Aorta (tissue), 5 donors: ENCODE data around the gene PITPNM2. TPM values are rescaled to one million over a fixed set of nuclear protein-coding genes. Genes with fewer than 3 reads are reported as not detected.
"Not testable (repeated sequence)": the region's sequence is repeated elsewhere in the genome, so short reads cannot be mapped to it uniquely, and the experiment has no call there.

Experiments
- ATAC-seq: fragments of 200-7000 bp; cut with Tn5 transposase; one replicate; pipeline ENCODE4 v1.9.1; 2022; ENCODE audit warnings: moderate library complexity; ENCODE audit not compliant: low FRiP score
- DNase-seq, 2 donors: peaks; one replicate each; pipeline ENCODE4 v3.0.0-alpha.2; 2020
- H3K27ac ChIP-seq, 2 donors: one replicate each; pipeline ENCODE4 v1.5.1; 2013; ENCODE audit warnings: low read length in 2 of 2, mild to moderate bottlenecking in 2 of 2, moderate library complexity in 2 of 2, control low read depth in 1 of 2, inconsistent platforms in 1 of 2, low read depth in 1 of 2
- H3K27me3 ChIP-seq, 2 donors: one replicate each; pipeline ENCODE4 v1.6.1; 2013; ENCODE audit warnings: control low read depth in 1 of 2, low read length in 1 of 2, mild to moderate bottlenecking in 1 of 2, moderate library complexity in 1 of 2; ENCODE audit not compliant: insufficient read depth in 2 of 2, control insufficient read depth in 1 of 2
- H3K36me3 ChIP-seq, 2 donors: one replicate each; pipeline ENCODE4 v1.6.1; 2013; ENCODE audit warnings: control low read depth in 1 of 2, low read length in 1 of 2, mild to moderate bottlenecking in 1 of 2; ENCODE audit not compliant: insufficient read depth in 2 of 2, control insufficient read depth in 1 of 2
- H3K4me1 ChIP-seq, 2 donors: one replicate each; pipeline ENCODE4 v1.6.1; 2013; ENCODE audit warnings: low read length in 2 of 2, control low read depth in 1 of 2, mild to moderate bottlenecking in 1 of 2, moderate library complexity in 1 of 2; ENCODE audit not compliant: insufficient read depth in 2 of 2, control insufficient read depth in 1 of 2
- H3K4me3 ChIP-seq, 2 donors: one replicate each; pipeline ENCODE4 v1.5.1; 2013; ENCODE audit warnings: low read length in 2 of 2, control low read depth in 1 of 2, mild to moderate bottlenecking in 1 of 2
- H3K9me3 ChIP-seq: one replicate; pipeline ENCODE4 v1.6.1; 2013; ENCODE audit warnings: mild to moderate bottlenecking, low read length; ENCODE audit not compliant: control insufficient read depth
- WGBS, 2 donors: extraction: QIAGEN DNeasy Blood & Tissue Kit; methylation state at CpG; one replicate each; pipeline ENCODE4 v1.1.7; 2013; 5-methylcytosine and 5-hydroxymethylcytosine counted together
- intact Hi-C, 2 donors: fragments of 100-400 bp; cut with DNase I; formaldehyde crosslinking; loops; one replicate each; pipeline versions ENCODE4 v1.14.2 to v1.15.0; 2022
- polyA plus RNA-seq, 2 donors: library from polyadenylated mRNA; stranded (reverse); fragments of 200-250 nt; gene quantifications; one replicate each; pipeline ENCODE4 v1.2.3, GENCODE V29; 2013
- total RNA-seq, 2 donors: library from RNA; stranded (reverse); fragmentation: NEBNext Ultra II Directional; extraction: Animal tissue kit (Norgen Biotek cat#: 25700); gene quantifications; one replicate each; pipeline ENCODE4 v1.2.1, GENCODE V29; 2021
- donor health status: healthy with polysubstance abuse.
- donor health status: Bipolar disorder and iron deficiency.
- donor health status: DM: no; HTN: no; CAD: no.
- donor health status: DM: no; HTN: no; CAD: no.
- donor health status: DM: yes; HTN: yes; CAD: no.

Gene PITPNM2
- total and polyA plus RNA-seq, 4 donors = 1.1 to 32.4 (median 11.7) TPM

DNA sequence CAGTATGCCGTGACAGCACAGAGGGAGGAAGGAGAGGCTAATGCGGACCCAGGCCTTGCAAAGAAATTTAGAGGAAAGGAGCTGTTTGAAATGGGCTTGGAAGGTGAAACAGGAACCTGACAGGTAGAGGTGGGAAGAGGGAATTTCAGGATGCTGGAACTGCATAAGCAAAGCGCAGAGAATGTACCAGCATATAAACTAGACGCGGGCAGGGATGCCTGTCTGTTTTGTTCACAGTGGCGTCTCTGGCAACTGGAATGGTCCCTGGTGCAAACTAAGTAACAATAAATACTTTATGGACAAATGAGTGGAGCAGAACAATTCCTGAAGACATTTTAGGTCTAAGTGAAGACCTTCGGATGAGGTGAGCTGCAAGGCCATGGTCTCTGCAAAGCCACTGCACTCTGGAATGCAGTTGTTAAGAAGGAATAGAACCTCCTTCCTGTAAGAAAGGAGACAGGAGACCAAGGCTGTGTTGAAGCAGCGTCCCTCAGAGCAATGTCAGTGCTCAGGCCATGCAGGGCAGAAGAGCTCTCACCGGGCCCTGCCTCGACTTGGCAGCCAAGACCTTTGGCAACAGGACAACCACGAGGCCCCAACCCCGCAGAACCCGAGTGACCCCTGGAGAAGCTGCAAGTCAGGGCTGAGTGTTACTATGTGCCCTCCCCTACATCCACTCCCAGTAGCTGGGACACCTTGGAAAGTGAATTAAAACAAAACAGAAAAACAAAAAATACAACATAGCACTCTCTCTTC lies 42.8 kb downstream of the PITPNM2 start:
- intact Hi-C loops = no loop called here
- ATAC-seq (no peak), DNase-seq (peak in 1 of 2 donors; percentile 30)
- Histone ChIP-seq H3K36me3 (no peaks in the 10 kb centered on the region), H3K27me3 (no peaks in the 10 kb centered on the region), H3K27ac (no peak overlapping the region), H3K4me1 (no peaks in the 10 kb centered on the region), H3K9me3 (no peaks in the 10 kb centered on the region), H3K4me3 (no peak overlapping the region)
- 84 to 87% methylated on average over 13 of the region's 13 CpGs for WGBS, 2 donors

DNA sequence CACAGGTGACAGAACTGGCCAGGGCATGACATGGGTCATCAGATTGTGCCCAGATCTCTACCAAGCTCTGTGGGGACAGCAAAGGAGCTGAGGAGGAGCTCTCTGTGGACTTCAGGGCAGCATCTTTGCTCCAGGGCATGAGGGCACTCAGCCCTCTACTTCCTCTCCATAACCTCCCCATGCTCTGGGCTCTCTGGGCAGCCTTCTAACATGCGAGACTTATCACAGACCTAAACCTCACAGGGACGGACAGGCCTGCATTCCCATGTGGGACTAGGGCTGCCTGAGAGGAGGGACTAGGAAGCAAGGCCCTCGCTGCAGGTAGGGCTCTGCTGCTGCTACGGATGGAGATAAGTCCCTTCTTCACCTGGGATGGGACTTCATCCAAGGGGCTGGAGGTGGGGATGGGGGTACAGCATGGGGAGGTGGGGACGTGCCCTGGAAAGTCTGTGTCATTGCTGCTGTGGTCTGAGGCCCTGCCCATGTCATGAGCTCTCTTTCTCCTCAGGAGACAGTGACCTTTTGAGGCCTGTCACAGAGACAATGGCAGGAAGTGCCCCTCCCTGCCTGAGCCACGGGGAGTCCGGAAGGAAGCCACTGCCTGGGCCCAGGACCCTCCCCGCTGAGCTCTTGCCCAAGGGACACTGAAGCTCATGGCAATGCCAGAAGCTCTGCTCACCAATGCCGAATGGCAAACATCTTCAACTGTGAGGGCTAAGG lies 44.1 kb downstream of the PITPNM2 start:
- DNase-seq (peak in 1 of 2 donors; percentile 56), ATAC-seq (no peak)
- Histone ChIP-seq H3K36me3 (no peaks in the 10 kb centered on the region), H3K4me1 (no peaks in the 10 kb centered on the region), H3K27ac (no peak overlapping the region), H3K9me3 (no peaks in the 10 kb centered on the region), H3K4me3 (no peak overlapping the region), H3K27me3 (no peaks in the 10 kb centered on the region)
- WGBS, 2 donors = 90 to 92% methylated on average over 9 of the region's 9 CpGs
- intact Hi-C loops = no loop called here

DNA sequence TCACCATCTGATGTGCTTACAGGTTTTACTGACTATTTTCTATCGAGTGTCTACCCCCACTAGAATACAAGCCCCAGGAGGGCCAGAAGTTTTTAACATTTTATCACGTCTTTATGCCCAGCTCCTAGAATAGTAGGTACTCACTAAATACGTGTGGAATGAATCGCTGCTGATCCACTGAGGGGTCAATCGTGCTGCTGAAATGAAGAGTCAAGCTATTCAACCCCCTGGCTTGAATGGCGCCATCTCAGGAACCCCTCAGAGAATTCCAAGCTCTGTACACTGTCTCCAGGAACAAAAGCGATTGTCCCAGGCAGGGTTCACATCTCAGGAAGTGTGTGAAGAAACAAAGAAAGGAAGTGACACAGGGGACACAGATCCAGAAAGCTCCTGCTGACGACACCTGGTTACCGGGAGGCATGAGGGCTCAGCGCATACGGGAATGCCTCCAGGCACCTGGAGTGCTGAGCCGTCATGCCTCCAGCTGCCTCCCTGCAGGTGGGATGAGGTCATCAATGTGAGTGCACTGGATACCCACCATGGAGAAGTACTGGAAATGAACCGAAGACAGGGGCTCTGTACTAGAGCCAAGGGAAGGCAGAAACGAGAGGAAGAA lies 45.6 kb downstream of the PITPNM2 start:
- 92 to 94% methylated on average over 14 of the region's 14 CpGs for WGBS, 2 donors
- DNase-seq = no peak
- intact Hi-C loops = no loop called here
- H3K36me3 ChIP-seq = no peaks in the 10 kb centered on the region
- no peaks in the 10 kb centered on the region for H3K9me3 ChIP-seq
- H3K27me3 ChIP-seq = no peaks in the 10 kb centered on the region
- H3K27ac ChIP-seq = no peak overlapping the region
- no peaks in the 10 kb centered on the region for H3K4me1 ChIP-seq
- no peak overlapping the region for H3K4me3 ChIP-seq
- ATAC-seq = no peak

DNA sequence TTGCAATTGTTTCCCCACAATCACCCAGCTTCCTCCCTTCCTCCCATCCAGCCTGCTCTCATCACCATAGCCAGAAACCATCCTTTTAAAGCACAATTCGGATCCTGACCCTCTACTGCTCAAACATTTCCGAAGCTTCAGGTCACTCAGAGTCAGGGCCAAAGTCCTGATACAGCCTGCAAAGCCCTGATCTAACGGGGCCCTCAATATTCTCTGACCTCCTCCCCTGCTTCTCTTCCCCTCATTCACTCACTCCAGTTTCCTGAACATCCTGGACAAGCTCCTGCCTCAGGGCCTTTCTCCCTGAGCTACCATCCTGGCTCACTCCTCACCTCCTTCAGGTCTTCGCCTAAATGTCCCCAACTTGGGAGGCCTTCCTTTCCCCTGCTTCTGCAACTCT lies 46.1 kb downstream of the PITPNM2 start:
- ATAC-seq = no peak
- 94 to 100% methylated on average over 4 of the region's 4 CpGs for WGBS, 2 donors

DNA sequence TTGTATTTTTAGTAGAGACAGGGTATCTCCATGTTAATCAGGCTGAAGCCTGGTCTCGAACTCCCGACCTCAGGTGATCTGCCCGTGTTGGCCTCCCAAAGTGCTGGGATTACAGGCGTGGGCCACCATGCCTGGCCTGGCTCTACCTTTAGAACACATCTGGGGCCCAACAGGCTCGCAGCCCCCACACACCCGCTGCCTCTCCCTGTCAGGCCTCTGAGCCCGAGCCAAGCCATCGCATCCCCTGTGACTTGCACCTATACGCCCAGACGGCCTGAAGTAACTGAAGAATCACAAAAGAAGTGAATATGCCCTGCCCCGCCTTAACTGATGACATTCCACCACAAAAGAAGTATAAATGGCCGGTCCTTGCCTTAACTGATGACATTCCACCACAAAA lies 46.8 kb downstream of the PITPNM2 start:
- DNase-seq, H3K27me3 ChIP-seq, H3K4me1 ChIP-seq, ATAC-seq, H3K36me3 ChIP-seq, H3K4me3 ChIP-seq, H3K27ac ChIP-seq, intact Hi-C loops, H3K9me3 ChIP-seq: not testable (repeated sequence)
- WGBS, 2 donors = 94 to 96% methylated on average over 12 of the region's 12 CpGs

More for the DNA sequence above, 46.1 kb downstream of the PITPNM2 start:
- Histone ChIP-seq H3K4me3 (no peak overlapping the region), H3K27me3 (no peaks in the 10 kb centered on the region), H3K36me3 (no peaks in the 10 kb centered on the region), H3K9me3 (no peaks in the 10 kb centered on the region), H3K4me1 (no peaks in the 10 kb centered on the region), H3K27ac (no peak overlapping the region)
- DNase-seq = no peak
- intact Hi-C loops = no loop called here

DNA sequence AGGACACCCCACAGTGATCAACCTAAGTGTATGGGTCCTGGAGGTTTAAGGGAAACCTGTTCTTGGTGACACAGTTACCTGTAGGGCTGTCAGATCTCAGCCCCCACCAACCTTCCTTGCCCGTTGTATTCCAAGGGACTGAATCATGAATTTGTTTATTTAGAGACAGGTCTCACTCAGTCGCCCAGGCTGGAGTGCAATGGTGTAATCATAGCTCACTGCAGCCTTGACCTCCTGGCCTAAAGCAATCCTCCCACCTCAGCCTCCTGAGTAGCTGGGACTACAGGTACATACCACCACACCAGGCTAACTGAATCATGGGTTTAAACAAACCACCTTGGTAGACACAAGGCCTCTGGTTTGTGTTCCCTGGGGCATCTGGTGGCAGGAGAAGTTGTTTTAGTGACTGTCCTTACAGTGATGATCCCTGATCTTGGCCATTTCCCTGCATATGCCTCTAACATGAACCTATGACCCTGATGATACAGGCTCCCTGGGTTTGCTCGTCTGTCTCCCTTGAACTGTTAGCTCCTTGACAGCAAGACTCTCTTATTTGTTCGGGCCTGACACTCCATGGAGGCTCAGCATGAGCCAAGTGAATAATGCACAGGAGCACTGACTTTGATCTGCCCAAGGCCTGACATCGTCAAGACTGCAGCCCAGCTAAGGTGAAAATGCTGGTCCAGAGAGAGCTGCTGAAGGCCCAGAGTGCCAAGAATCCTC lies 47.9 kb downstream of the PITPNM2 start:
- intact Hi-C loops = no loop called here
- no peak overlapping the region for H3K27ac ChIP-seq
- DNase-seq (no peak), ATAC-seq (no peak)
- H3K4me1 ChIP-seq = no peaks in the 10 kb centered on the region
- WGBS, 2 donors = 88 to 89% methylated on average over 5 of the region's 5 CpGs
- H3K4me3 ChIP-seq = no peak overlapping the region
- no peaks in the 10 kb centered on the region for H3K9me3 ChIP-seq
- H3K27me3 ChIP-seq = no peaks in the 10 kb centered on the region
- no peaks in the 10 kb centered on the region for H3K36me3 ChIP-seq

DNA sequence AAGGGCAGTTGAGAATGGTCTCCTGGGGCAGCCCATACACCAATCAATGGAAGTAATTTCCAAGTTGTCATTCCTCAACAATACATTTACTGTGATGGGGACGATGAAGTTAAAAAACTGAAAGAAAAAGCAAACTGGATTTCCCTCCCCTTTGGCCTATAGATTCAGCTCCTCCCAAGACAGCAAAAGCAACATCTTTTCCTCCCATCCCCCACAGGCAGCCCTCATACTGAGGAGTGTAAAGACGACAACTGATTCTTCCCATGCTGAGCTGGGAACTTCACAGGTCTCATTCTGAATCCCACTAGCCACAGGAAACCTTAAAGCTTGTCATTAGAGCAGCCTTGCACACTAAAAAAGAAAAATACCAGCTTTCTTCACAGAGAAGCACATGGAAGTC lies 48.5 kb downstream of the PITPNM2 start:
- 93 to 95% methylated on average over 2 of the region's 2 CpGs for WGBS, 2 donors
- no peaks in the 10 kb centered on the region for H3K36me3 ChIP-seq
- no peaks in the 10 kb centered on the region for H3K4me1 ChIP-seq
- H3K9me3 ChIP-seq = no peaks in the 10 kb centered on the region
- DNase-seq = no peak
- no peak overlapping the region for H3K27ac ChIP-seq
- no peak for ATAC-seq
- H3K4me3 ChIP-seq = no peak overlapping the region
- H3K27me3 ChIP-seq = no peaks in the 10 kb centered on the region
- intact Hi-C loops = no loop called here

DNA sequence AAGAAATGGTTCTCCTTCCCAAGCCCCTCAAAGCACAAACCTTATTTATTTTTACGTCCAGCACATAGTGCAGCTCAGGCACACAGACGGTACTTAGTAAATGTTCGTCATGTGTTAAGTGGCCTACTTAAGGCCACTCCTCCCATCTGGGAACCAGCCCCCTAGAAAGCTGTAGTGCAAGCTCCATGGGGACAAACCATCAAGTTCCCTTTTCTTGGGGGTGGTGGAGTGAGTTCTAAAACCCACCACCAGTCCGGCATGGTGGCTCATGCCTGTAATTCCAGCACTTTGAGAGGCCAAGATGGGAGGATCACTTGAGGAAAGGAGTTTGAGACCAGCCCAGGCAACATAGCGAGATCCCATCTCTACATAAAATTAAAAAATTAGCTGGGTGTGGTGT lies 49.4 kb downstream of the PITPNM2 start:
- WGBS, 2 donors = 94 to 98% methylated on average over 5 of the region's 5 CpGs
- Histone ChIP-seq H3K36me3 (no peaks in the 10 kb centered on the region), H3K27me3 (no peaks in the 10 kb centered on the region), H3K9me3 (no peaks in the 10 kb centered on the region), H3K4me1 (no peaks in the 10 kb centered on the region), H3K27ac (no peak overlapping the region), H3K4me3 (no peak overlapping the region)
- ATAC-seq (no peak), DNase-seq (no peak)
- intact Hi-C loops = no loop called here
